Hematopoietic multipotent progenitor cell treated with erythropoietin and hydrocortisone succinate and interleukin-3 and kit ligand, for 15 days (in vitro differentiated cells): Measurements from ENCODE around the gene BBS9.

Experiments used
- DNase-seq: peaks from one replicate; pipeline ENCODE4 v3.0.0-alpha.2; 2015; ENCODE audit warnings: low spot score

The BBS9 gene

GRCh38 chr7:33649476-33650441 is 520.4 kb downstream of the BBS9 start:
- DNase-seq: no peak

- DNase-seq: no peak
Measured at GRCh38 chr7:33650828-33651227, 521.5 kb downstream of the BBS9 start.

GRCh38 chr7:33651998-33652515 is 522.7 kb downstream of the BBS9 start:
- no peak for DNase-seq

DNA sequence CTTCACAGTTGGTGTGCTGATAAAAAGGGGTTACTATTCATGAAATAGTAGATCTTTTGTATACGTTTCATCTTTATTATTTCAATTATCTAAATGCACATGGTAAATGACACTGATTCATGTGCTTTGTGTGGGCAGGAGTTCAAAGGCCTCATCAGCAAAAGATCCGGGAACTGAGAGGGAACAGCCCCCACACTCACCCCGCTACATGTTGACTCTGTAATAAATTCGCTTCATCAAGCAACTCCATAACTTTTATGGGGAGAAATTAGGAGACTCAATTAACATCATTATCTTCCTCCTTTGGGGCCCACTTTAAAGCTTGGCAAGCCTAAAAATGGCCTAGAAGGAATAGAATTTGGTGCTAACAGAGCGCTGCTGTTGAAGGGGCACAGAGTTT is 525.3 kb downstream of the BBS9 start:
- DNase-seq: no peak
